Measurements from ENCODE around the gene CRY2.

GRCh38 chr11:45798793-45799441 lies 48.4 kb upstream of the CRY2 start:
- TF ChIP-seq POLR2A (IDR thresholded peaks at IDR 0.05; ENCODE audit: extremely low read depth, insufficient read length) (no peak), CTCF (IDR thresholded peaks at IDR 0.05; ENCODE audit: low read depth, low read length) (no peak)
